Ishikawa (cell line): ENCODE data around the gene WDR46.
A peak's percentile ranks its signal among the peaks of the same experiment; 100 is the strongest.

Source experiments
- CEBPB ChIP-seq: IDR thresholded peaks from 2 replicates; pipeline ENCODE4 v1.6.1; 2012
- CREB1 ChIP-seq: IDR thresholded peaks from 2 replicates; pipeline ENCODE4 v1.6.1; 2012; ENCODE audit warnings: low read depth
- EGR1 ChIP-seq: IDR thresholded peaks from 2 replicates; pipeline ENCODE4 v1.6.1; 2012
- EP300 ChIP-seq: IDR thresholded peaks from 2 replicates; pipeline ENCODE4 v1.6.1; 2012; ENCODE audit warnings: borderline replicate concordance
- FOXM1 ChIP-seq: IDR thresholded peaks from 2 replicates; pipeline ENCODE4 v1.6.1; 2012; ENCODE audit warnings: low read depth, borderline replicate concordance
- MAX ChIP-seq: IDR thresholded peaks from 2 replicates; pipeline ENCODE4 v1.6.1; 2012
- NFIC ChIP-seq: IDR thresholded peaks from 2 replicates; pipeline ENCODE4 v1.6.1; 2012
- RAD21 ChIP-seq: IDR thresholded peaks from 2 replicates; pipeline ENCODE4 v1.6.1; 2012; ENCODE audit warnings: low read depth
- REST ChIP-seq: IDR thresholded peaks from 2 replicates; pipeline ENCODE4 v1.6.1; 2012; ENCODE audit warnings: low read depth, mild to moderate bottlenecking
- TAF1 ChIP-seq: IDR thresholded peaks from 2 replicates; pipeline ENCODE4 v1.6.1; 2012; ENCODE audit warnings: low read depth, mild to moderate bottlenecking
- TCF12 ChIP-seq: IDR thresholded peaks from 2 replicates; pipeline ENCODE4 v1.6.1; 2012; ENCODE audit warnings: low read depth
- TEAD4 ChIP-seq: IDR thresholded peaks from 2 replicates; pipeline ENCODE4 v1.6.1; 2012
- USF1 ChIP-seq: IDR thresholded peaks from 2 replicates; pipeline ENCODE4 v1.6.1; 2012
- YY1 ChIP-seq: IDR thresholded peaks from 2 replicates; pipeline ENCODE4 v1.6.1; 2012; ENCODE audit warnings: low read depth
- ZBTB7A ChIP-seq: IDR thresholded peaks from 2 replicates; pipeline ENCODE4 v1.6.1; 2012; ENCODE audit warnings: low read depth

The WDR46 gene

GRCh38 chr6:33330736-33331135, 41.7 kb upstream of the WDR46 start:
- TF ChIP-seq NFIC, result no peak
- no peak for TF ChIP-seq ZBTB7A
- no peak for TF ChIP-seq TEAD4
- no peak for TF ChIP-seq TAF1
- TF ChIP-seq EGR1, result no peak
- no peak for TF ChIP-seq MAX
- TF ChIP-seq FOXM1, result no peak
- TF ChIP-seq REST, result no peak
- no peak for TF ChIP-seq RAD21
- TF ChIP-seq TCF12, result no peak
- TF ChIP-seq EP300, result no peak

- TF ChIP-seq TCF12 (no peak), EP300 (no peak), MAX (no peak), CREB1 (no peak), REST (no peak), FOXM1 (no peak), YY1 (no peak), USF1 (no peak), RAD21 (no peak), EGR1 (no peak), NFIC (no peak)
Observed at GRCh38 chr6:33329058-33329457, 40.0 kb upstream of the WDR46 start.

GRCh38 chr6:33324125-33324524, 35.1 kb upstream of the WDR46 start:
- TF ChIP-seq YY1 (no peak), NFIC (no peak), EGR1 (no peak), TAF1 (no peak), FOXM1 (no peak), REST (no peak), ZBTB7A (no peak), CREB1 (no peak), USF1 (no peak), MAX (no peak)

GRCh38 chr6:33323623-33323948, 34.5 kb upstream of the WDR46 start:
- no peak for TF ChIP-seq TAF1
- no peak for TF ChIP-seq CREB1
- TF ChIP-seq ZBTB7A, result no peak; the same call in 1 of the 2 replicates
- 0 out of 2 replicates have a peak, but pooled peaks have one; percentile 9 for TF ChIP-seq MAX
- TF ChIP-seq REST, result peak; percentile 2; the same call in 1 of the 2 replicates
- TF ChIP-seq FOXM1, result no peak
- TF ChIP-seq NFIC, result no peak
- no peak for TF ChIP-seq TCF12
- TF ChIP-seq USF1, result no peak
- no peak for TF ChIP-seq EGR1
- TF ChIP-seq EP300, result no peak
- no peak for TF ChIP-seq CEBPB
